ENCODE data around the gene RBM17.
A peak's percentile ranks its signal among the peaks of the same experiment; 100 is the strongest.
"Not testable (repeated sequence)": the region's sequence is repeated elsewhere in the genome, so short reads cannot be mapped to it uniquely, and the experiment has no call there.

Gene RBM17

DNA sequence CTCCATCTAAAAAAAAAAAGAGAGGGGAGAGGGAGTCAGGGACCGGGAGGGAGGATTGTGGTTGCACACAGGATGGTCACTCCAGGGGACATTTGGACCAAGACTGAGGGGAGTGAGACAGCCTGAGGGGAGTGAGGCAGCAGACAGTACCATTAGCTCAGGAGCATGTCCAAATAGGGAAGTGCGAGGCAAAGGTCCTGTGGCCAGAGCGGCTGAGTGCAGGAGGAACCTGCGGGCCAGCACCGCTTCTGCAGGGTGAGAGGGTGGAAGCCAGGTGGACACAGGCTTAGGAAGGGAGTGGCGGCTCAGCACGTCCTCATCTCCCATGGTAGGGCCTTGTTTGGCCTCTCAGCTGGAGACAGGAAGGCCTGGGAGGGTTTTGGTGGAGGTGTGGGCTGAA is 65.0 kb downstream of the RBM17 start:
- no peak for DNase-seq (ENCODE audit: low read depth in 1 of 2, low spot score in 1 of 2)

DNA sequence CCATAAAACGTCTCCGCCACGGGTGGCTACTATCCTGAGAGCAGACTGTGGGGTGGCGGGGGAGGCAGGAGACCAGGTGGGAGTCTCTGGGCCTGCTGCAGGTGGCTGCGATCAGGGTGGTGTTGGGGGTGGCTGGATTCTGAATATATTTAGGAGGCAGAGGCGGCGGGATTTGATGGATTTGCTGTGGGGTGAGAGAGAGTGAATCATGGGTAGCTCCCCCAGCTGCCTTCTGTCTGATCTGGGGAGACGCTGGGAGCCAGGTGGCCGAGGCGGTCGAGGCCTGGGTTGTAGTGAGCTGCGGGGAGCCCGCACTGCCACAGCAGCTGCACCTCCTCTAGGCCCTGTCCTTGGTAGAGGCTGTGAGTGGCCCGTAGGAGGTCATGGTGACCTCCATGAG is 65.7 kb downstream of the RBM17 start:
- no peak for DNase-seq (ENCODE audit: low read depth in 1 of 2, low spot score in 1 of 2)

- DNase-seq (ENCODE audit: low read depth in 1 of 2, low spot score in 1 of 2): no peak
Observed at GRCh38 chr10:6158276-6158675, 69.4 kb downstream of the RBM17 start.

GRCh38 chr10:6161921-6162320 is 73.1 kb downstream of the RBM17 start:
- no peak for DNase-seq (ENCODE audit: low read depth in 1 of 2, low spot score in 1 of 2)

GRCh38 chr10:6162589-6163356 is 73.9 kb downstream of the RBM17 start:
- no peak for DNase-seq (ENCODE audit: low read depth in 1 of 2, low spot score in 1 of 2)

DNA sequence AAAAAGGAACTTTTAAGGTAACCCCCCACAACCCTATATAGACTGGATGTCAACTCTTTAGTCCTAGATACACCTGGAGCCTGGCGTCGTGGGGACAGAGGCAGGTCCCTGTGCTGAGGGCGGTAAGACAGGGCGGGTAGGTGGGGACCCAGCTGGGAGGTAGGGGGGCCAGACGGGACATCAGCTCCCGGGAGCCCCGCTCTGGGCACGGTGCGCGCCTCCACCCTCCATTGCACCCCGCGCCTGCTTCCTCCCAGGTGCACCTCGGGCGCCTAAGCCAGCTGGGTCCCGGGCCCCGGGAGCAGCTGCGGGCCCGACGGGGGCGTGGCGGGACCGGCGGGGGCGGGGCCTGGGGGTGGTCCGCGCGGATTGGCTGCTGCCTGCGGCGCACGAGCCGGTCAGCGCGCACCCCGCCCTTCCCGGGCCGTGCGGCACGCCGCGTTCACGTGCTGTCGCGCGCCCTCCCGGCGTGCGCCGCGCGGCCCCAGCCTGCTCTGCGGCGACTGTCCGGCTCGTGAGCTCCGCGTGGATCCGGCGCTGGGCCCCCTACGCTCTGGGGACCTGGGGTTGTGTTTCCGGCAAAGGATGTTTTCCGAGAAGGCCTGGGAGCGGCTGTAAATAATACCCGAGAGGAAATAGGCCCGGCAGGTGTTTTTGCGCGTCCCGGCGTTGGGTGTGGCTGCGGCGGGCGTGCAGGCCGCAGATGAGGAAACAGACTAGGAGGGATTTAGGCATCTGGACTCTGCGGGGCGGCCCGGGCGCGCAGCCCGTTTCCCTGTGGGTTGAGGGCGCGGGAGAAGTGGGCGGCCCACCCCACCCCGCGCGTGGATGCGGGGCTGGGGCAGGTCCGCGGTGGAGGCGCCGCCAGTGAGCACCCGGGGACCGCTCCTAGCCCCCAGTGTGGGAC is 74.8 kb downstream of the RBM17 start:
- DNase-seq (ENCODE audit: low read depth in 1 of 2, low spot score in 1 of 2): peak; percentile 82 to 90

DNA sequence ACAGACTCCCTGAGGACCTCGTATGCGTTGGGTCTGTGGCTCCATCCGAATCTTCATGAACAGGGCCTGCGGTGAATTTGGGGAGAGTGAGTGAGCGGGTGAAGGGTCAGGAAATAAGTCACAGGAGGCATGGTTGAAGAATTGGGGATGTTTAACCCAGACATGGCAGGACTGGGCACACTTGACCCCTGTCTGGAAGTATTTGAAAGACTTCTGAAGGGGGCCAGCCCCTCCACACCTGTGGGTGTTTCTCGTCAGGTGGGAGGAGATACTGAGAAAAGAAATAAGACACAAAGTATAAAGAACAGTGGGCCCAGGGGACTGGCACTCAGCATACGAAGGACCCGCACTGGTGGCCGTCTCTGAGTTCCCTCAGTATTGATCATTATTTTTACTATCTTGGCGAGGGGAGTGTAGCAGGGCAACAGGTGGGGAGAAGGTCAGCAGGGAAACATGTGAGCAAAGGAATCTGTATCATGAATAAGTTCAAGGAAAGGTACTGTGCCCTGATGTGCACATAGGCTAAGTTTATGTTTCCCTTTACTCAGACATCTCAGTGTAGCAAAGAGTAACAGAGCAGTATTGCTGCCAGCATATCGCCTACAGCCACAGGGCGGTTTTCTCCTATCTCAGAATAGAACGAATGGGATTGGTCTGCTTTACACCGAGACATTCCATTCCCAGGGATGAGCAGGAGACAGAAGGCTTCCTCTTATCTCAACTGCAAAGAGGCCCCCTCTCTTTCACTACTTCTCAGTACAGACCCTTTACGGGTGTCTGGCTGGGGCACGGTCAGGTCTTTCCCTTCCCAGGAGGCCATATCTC is 75.6 kb downstream of the RBM17 start:
- no peak for DNase-seq (ENCODE audit: low read depth in 1 of 2, low spot score in 1 of 2)

DNA sequence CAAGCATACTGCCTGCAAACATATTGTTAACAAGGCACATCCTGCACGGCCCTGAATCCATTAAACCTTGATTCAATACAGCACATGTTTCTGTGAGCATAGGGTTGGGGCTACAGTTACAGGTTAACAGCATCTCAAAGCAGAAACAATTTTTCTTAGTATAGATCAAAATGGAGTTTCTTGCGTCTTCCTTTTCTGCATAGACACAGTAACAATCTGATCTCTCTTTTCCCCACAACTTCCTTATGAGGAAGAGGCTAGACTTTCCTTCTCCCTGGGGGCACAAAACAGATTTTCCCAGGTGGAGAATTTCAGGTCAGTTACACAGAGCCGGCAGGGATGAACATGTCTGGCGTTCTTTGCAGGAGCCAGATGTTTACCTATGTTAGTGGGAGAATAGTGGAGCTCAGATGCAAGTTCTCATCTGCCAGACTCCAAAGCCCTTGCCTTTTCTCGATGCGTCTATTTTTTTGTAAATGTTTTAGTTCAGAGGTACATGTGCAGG is 76.4 kb downstream of the RBM17 start:
- no peak for DNase-seq (ENCODE audit: low read depth in 1 of 2, low spot score in 1 of 2)

- not testable (repeated sequence) for DNase-seq (ENCODE audit: low read depth in 1 of 2, low spot score in 1 of 2)
Observed at GRCh38 chr10:6165933-6166332, 77.1 kb downstream of the RBM17 start.
